HG02759 (cell line): ENCODE data around the gene KRTAP5-4.
"Not testable (repeated sequence)": the region's sequence is repeated elsewhere in the genome, so short reads cannot be mapped to it uniquely, and the experiment has no call there.

Experiments
- ATAC-seq: cut with Tn5 transposase; IDR thresholded peaks from one replicate; pipeline ENCODE4 v1.9.1; 2021; ENCODE audit warnings: mild to moderate bottlenecking, moderate library complexity; ENCODE audit not compliant: unreplicated experiment

KRTAP5-4 gene

DNA sequence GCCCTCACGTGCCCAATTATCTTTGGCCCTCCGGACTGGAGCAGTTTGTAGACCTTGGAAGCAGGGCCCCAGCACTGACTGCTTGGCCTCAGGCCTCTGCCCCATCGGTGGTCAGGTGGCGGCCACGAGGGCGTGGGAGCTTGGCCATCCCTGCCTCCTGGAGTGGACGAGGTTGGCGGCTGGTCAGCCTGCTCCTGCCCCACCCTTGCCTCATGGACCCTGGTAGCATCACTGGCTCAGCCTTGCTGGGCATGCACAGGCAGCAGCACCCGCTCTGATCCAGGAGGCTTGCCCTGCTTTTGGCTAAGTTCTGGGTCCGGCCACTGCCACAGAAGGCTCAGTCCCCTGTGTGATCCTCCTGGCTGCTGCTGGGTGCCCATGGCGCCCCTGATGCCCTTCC lies 17.8 kb downstream of the KRTAP5-4 start:
- no peak for ATAC-seq

DNA sequence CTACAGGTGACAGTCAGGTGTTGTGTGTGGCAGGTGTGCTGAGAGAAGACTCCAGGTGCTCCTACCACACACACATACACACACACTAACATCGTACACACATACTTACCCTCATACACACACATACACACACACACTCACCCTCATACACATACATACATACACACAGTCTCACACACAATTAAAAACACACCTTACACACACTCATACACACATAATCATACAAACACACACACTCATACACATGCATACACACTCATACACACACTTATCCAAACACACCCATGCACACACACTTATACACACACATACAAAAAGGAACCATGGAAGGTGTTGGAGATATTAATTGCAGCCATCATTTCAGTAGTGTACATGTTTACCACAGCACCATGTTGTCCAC lies 18.3 kb downstream of the KRTAP5-4 start:
- ATAC-seq = no peak

DNA sequence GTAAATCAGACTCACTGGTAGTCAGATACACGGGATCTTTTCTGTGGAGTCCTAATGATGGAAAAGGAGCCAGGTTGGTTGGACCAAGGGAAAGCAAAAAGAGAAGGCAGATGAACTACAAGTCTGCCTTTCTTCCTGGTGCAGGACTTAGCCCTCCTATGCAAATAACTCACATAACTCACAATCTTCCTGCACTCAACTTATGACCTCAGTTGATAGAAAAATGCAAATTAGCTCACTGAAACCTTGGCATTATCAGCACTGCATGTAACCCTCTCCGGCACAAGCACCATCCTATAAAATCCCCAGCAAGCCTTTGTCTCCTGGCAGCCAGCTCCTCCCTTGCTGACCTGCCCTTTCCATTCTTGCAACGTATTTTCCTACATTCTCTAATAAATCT lies 20.3 kb downstream of the KRTAP5-4 start:
- ATAC-seq = not testable (repeated sequence)

DNA sequence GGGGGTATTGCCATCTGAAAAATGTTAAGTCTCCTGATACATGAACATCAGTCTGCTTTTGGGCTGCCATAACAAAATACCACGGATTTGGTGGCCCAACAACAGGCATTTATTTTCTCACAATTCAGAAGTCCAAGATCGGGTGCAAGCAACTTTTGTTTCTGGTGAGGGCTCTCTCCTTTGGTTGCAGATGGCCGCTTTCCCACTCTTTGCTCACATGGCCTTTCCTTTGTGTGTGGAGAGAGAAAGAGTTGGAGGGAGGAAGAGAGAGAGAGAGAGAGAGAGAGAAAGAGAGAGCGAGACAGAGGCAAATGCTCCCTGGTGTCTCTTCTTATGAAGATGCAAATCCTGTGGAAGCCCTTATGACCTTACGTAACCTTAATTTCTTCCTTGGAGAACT lies 21.3 kb downstream of the KRTAP5-4 start:
- no peak for ATAC-seq

DNA sequence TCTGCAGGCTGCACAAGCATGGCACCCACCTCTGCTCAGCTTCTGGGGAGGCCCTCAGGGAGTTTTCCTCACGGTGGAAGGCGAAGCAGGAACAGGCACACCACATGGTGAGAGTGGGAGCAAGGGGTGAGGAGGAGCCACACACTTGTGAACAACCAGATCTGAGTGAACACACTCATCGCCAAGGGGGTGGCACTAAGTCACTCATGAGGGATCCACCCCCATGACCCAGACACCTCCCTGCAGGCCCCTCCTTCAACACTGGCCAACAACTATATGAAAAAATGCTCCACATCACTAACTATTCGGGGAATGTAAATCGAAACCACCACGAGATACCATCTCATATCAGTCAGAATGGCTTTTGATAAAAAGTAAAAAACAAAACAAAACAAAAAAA lies 23.1 kb downstream of the KRTAP5-4 start:
- ATAC-seq = no peak

DNA sequence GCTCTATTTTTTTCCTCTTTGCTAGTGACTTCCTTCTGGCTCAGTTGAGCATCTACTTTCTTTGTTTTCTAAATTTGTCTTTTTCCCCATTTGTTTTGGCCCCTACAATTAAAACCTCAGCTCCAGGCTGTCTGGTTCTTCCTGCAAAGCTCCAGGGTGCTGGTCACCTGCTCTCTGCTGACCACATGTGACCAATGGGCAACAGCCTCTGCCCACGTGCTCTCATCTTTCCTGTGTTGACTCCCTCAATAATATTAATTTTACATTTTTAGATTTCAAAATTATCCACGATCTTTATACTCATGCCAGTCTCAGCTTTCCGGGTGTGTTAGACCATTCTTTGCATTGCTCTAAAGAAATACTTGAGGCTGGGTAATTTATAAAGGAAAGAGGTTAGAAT lies 23.5 kb downstream of the KRTAP5-4 start:
- ATAC-seq = not testable (repeated sequence)

DNA sequence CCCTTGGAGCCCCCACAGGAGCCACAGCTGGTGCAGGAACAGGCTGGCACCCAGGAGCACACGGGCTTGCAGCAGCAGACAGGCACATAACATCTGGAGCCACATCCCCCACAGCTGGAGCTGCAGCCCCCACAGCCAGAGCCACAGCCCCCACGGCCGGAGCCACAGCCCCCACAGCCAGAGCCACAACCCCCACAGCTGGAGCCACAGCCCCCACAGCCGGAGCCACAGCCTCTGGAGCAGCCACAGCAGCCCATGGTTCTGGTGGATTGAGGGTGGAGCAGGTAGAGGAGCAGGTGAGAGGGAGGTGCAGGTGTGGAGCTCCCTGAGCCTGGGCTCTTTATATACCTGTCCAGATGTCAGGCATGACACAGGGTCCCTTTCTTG lies 24.0 kb downstream of the KRTAP5-4 start, which contains the start of gene KRTAP5-2:
Gene KRTAP5-2 (minus strand): TSS at position 301 of the 387 bp plus-strand sequence. CDS start 44 bp downstream, at position 257.
- no peak for ATAC-seq

DNA sequence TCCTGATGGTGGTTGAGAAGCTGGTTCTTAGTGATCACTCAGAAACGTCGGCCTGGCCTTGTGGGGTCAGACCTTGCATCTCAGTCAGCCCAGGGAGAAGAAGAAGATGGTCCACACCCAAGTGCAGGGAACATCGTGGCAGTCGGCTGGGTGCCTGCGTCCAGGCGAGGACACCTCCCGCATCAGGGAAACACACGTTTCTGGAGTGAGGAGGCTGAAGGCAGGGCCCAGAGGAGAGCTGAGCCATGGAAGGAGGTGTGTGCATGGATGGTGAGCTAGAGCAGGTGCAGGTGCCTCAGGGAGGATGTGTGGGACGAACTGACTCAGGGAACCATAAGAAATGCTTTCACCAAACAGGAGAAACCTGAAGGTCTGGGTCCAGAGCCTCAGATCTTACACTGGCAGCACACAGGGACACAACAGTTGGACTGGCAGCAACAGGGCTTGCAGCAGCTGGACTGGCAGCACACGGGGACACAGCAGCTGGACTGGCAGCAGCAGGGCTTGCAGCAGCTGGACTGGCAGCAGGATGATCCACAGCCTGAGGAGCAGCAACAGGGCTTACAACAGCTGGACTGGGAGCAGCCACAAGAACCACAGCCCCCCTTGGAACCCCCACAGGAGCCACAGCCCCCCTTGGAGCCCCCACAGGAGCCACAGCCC lies 24.5 kb downstream of the KRTAP5-4 start:
- ATAC-seq = no peak

DNA sequence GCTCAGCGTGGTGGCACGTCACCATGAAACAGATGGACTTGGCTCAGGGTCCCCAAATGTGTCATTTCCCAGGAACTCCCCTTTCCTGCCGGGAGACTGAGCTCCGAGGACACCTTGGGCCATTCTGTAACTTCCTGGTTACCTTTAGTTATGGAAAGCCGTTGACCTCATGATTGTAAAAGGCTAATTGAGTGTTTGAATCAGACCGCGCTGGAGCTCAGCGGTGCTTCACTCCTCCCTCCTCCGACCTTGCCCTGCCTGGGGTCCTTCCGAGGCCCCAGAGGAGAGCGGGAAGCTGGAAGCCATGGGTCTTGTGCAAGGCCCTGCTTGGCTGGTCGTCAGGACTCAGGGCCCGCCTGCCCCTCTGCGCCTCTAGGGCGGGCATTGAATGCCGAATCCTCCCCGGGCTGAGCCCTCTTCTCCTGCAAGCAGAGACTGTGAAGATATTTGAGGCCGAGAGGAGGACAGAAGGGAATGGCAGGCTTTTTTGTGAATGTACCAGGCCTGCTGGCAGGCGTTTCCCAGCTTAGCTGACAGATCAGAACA lies 25.3 kb downstream of the KRTAP5-4 start:
- ATAC-seq = not testable (repeated sequence)

DNA sequence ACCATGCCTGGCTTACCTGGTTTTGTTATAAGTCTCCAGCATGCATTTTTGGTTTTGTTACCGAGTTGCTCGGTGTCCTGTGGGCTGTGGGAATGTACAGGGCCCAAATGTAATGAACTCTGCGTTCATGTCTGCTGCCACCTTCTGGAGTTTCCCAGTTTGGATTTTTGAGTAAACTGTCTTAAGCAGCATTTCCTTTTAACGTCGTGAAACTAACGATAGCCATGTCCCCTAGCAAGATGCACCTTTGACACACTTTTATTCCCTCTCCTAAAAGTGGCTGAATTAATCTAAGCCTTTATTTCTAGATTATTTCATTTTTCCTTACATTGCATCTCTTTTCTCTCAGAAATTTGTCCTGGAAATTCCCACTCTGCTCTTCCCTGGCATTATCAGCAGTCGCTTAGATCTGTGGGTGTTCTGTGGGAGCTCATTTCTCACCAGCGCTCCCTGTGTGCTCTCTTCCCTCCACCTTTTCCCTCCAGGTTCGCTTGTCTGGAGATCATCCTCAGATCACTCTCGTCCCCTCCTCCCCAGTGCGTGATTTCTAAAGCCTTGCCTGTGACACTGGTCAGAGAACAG lies 25.9 kb downstream of the KRTAP5-4 start:
- not testable (repeated sequence) for ATAC-seq

DNA sequence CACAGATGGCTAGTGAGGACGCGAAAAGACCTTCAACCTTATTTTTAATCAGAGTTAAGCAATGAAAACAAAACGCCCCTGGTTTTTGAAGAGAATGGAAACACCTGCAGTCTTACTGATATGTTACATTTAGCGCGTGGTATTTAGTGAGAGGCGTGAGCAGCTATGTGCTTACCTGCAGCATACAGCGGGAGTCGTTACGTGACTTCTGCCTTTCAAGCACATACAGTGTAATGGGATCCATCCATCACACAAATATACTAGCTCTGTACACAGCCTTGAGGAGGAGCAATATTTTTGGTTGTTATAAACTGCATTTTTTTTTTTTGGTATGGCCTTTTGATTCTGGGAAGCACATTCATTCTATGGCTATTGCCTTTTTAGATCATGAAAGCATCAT lies 29.3 kb downstream of the KRTAP5-4 start:
- ATAC-seq = no peak

DNA sequence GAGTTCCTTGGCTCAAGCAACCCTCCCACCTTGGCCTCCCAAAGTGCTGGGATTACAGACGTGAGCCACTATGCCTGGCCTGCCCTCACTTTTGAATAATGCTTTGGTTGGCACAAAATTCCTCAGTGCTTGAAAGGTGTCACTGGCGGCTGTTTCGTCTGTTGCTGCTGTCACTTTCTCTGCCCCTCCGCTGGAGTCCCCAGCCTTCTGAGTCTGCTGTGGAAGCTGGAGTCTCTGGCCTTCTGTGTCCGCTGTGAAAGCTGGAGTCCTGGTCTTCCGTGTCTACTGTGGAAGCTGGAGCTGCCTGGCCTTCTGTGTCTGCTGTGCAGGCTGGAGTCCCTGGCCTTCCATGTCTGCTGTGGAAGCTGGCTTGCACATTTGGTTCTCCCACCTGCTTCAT lies 31.9 kb downstream of the KRTAP5-4 start:
- ATAC-seq = no peak

DNA sequence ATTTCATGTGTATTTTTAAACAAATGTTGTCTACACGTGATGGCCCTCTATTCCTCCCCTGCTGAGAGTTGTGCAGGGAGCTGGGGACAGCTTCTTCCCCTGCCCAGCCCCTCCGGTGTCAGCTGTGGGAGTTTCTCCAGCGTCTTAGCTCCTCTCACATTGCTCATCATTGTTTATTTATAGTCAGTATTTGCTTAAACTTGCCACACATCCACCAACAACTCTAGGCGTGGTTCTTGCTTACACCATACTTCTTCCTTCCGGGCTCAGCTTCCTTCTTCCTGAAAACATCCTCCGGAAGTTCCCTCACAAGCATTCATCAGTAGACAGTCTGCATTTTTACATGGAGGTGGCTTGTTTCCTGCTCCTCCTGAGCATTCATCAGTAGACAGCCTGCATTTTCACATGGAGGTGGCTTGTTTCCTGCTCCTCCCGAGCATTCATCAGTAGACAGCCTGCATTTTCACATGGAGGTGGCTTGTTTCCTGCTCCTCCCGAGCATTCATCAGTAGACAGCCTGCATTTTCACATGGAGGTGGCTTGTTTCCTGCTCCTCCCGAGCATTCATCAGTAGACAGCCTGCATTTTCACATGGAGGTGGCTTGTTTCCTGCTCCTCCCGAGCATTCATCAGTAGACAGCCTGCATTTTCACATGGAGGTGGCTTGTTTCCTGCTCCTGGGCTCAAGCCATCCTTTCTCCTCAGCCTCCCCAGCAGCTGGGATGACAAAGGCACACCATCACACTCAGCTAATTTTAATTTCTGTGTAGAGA lies 32.6 kb downstream of the KRTAP5-4 start:
- ATAC-seq = not testable (repeated sequence)

DNA sequence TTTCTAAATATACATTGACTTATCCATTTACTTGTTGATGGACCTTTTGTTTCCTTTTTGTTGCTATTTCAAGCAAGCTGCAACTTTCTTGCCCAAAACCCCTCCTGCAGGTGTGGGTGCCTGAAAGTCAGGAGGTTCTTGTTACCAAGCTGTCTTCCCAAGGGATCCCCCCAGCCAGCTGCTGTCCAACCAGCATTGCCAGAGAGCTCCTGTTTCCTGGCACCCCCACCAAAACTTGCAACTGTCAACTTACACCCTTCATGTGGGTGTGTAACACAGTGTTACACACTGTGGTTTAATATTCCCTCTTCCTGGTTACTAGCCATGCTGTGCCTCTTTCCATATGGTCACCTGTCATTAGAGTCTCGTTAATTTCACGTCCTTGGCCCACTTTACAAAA lies 35.2 kb downstream of the KRTAP5-4 start:
- no peak for ATAC-seq

DNA sequence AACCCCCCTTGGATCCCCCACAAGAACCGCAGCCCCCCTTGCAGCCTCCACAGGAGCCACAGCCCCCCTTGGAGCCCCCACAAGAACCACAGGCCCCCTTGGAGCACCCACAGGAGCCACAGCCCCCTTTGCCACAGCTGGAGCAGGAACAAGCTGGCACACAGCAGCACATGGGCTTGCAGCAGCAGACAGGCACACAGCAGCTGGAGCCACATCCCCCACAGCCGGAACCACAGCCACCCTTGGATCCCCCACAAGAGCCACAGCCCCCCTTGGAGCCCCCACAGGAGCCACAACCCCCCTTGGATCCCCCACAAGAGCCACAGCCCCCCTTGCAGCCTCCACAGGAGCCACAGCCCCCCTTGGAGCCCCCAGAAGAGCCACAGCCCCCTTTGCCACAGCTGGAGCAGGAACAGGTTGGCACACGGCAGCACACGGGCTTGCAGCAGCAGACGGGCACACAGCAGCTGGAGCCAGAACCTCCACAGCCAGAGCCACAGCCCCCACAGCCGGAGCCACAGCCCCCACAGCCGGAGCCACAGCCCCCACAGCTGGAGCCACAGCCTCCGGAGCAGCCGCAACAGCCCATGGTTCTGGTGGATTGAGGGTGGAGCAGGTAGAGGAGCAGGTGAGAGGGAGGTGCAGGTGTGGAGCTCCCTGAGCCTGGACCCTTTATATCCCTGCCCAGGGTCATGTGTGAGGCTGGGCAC lies 37.1 kb downstream of the KRTAP5-4 start, which contains the start of gene KRTAP5-1:
Gene KRTAP5-1 (minus strand): TSS at position 623 of the 710 bp plus-strand sequence. CDS start 34 bp downstream, at position 589.
- not testable (repeated sequence) for ATAC-seq

DNA sequence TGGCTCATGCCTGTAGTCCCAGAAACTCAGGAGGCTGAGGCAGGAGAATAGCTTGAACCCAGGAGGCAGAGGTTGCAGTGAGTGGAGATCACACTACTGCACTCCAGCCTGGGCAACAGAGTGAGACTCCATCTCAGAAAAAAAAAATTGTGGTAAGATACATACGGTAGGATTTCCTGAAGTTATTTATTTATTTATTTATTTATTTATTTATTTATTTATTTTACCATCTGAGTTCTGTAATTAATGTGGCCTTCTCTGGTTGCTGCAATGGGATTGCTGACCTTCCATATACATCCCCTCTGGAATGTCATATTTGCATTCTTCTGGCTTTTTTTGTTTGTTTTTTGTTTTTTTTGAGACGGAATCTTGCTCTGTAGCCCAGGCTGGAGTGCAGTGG lies 39.0 kb downstream of the KRTAP5-4 start:
- ATAC-seq = not testable (repeated sequence)

DNA sequence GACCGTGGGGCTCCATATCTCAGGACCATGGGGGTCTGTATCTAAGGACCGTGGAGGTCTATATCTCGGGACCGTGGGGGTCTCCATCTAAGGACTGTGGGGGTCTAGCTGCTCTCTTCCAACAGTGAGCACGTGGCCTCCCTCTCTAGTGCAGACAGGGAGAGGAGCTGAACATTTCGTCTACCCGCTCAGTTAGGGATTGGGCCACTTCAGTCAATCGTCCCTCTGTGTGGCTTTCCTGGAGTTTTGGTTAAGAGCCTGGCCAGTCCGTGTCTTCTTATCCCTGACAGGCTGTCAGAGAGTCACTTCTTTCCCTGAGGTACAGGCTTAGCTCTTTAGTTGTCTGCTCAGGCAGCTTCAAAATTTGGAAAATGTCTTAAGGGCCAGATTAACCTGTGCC lies 40.0 kb downstream of the KRTAP5-4 start:
- no peak for ATAC-seq

DNA sequence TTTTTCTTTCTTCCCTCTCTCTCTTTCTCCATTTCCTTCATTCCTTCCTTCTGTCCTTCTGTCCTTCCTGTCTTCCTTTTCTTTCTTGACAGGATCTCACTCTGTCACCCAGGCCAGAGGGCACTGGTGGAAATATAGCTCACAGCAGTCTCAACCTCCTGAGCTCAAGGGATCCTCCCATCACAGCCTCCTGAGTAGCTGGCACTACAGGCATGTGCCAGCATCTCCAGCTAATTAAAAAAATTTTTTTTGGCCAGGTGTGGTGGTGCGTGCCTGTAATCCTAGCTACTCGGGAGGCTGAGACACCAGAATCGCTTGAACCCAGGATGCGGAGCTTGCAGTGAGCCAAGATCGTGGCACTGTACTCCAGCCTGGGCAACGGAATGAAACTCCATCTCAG lies 45.1 kb downstream of the KRTAP5-4 start:
- no peak for ATAC-seq

DNA sequence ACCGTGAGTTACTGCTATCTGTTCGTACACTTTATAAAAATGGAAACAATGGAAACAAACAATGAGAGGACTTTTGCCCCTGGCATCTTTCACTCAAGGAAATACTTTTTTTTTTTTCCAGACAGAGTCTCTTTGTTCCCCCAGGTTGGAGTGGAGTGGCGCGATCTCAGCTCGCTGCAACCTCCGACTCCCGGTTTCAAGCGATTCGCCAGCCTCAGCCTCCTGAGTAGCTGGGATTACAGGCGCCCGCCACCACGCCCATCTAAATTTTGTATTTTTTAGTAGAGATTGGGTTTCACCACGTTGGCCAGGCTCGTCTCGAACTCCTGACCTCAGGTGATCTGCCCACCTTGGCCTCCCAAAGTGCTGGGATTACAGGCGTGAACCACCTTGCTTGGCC lies 46.2 kb downstream of the KRTAP5-4 start:
- ATAC-seq = not testable (repeated sequence)

DNA sequence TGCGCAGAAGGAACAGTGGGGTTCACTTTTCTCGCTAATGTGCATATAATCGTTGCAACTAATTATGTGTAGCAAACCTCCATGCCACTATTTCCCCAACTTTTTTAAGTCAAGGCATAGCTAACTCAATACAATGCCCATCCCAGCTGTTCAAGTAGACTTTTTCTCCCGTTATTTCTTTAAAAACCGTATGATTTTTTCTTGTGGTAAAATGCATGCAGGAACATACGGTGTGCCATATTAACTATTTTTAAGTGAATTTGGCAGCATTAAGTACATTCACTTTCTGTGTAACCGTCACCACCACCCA lies 47.0 kb downstream of the KRTAP5-4 start:
- ATAC-seq = no peak
